HG03039 (cell line): Measurements from ENCODE around the gene NACA.
"Not testable (repeated sequence)": the region's sequence is repeated elsewhere in the genome, so short reads cannot be mapped to it uniquely, and the experiment has no call there.

Source experiments
- ATAC-seq: cut with Tn5 transposase; IDR thresholded peaks from one replicate; pipeline ENCODE4 v1.9.1; 2021; ENCODE audit warnings: mild to moderate bottlenecking, moderate library complexity; ENCODE audit not compliant: unreplicated experiment

NACA gene

GRCh38 chr12:56724972-56725722 is at the start of gene NACA:
Gene NACA (minus strand): TSS chr12:56725299. CDS start chr12:56724521, 778 bp downstream.
- ATAC-seq = peak; percentile 90

GRCh38 chr12:56773113-56773512 is 48.0 kb upstream of the NACA start:
- ATAC-seq = no peak

GRCh38 chr12:56772625-56773024 is 47.5 kb upstream of the NACA start:
- ATAC-seq = no peak

- no peak for ATAC-seq
These were observed 44.8 kb upstream of the NACA start for GRCh38 chr12:56769868-56770267.

- ATAC-seq = no peak
These were observed 43.3 kb upstream of the NACA start for GRCh38 chr12:56768424-56768823.

- ATAC-seq = peak; percentile 97
These were observed 41.4 kb upstream of the NACA start for GRCh38 chr12:56766535-56766934.

- ATAC-seq = no peak
These were observed 38.9 kb upstream of the NACA start for GRCh38 chr12:56763753-56764657.

- ATAC-seq = no peak
These were observed 36.7 kb upstream of the NACA start for GRCh38 chr12:56761812-56762211.

- ATAC-seq = no peak
These were observed 35.4 kb upstream of the NACA start for GRCh38 chr12:56760460-56760859.

GRCh38 chr12:56759263-56759908 is 34.3 kb upstream of the NACA start:
- ATAC-seq = no peak

GRCh38 chr12:56758728-56759262 is 33.7 kb upstream of the NACA start:
- ATAC-seq = no peak

- not testable (repeated sequence) for ATAC-seq
These were observed 32.9 kb upstream of the NACA start for GRCh38 chr12:56757971-56758370.

GRCh38 chr12:56753566-56753965 is 28.5 kb upstream of the NACA start:
- no peak for ATAC-seq

- ATAC-seq = peak; percentile 74
These were observed 26.9 kb upstream of the NACA start, which contains the start of gene PRIM1 for GRCh38 chr12:56751712-56752598. Gene PRIM1 (minus strand): TSS chr12:56752323. CDS start chr12:56752298, 25 bp downstream.

- not testable (repeated sequence) for ATAC-seq
These were observed 25.5 kb upstream of the NACA start for GRCh38 chr12:56750596-56750995.

GRCh38 chr12:56749853-56750252 is 24.8 kb upstream of the NACA start:
- ATAC-seq = no peak

GRCh38 chr12:56749359-56749758 is 24.3 kb upstream of the NACA start:
- ATAC-seq = no peak

- no peak for ATAC-seq
These were observed 3.2 kb upstream of the NACA start for GRCh38 chr12:56728139-56728861.

- ATAC-seq = not testable (repeated sequence)
These were observed 1.1 kb upstream of the NACA start for GRCh38 chr12:56726196-56726675.
